ENCODE measurements around the gene HP. TPM values are rescaled to one million over a fixed set of nuclear protein-coding genes. Genes with fewer than 3 reads are reported as not detected.
A peak's percentile ranks its signal among the peaks of the same experiment; 100 is the strongest.

HP gene
- total RNA-seq, 6 experiments from 2014 or later = 42,048 to 58,242 (median 47,923) TPM

GRCh38 chr16:72018470-72018869 is 35.8 kb upstream of the HP start:
- 17% methylated on average over 4 of the region's 9 CpGs for WGBS (ENCODE audit: insufficient coverage, low coverage, low lambda C conversion rate, missing lambda C conversion rate)
- ATAC-seq = peak; percentile 1 to 25 (median 8)
- Histone ChIP-seq H3K36me3 (peaks cover 0 to 36% (median 18%) of the 10 kb centered on the region in 4 donors), H3K27ac (peak overlapping the region; percentile 58 to 90 (median 89)), H3K4me3 (peak overlapping the region in 2 of 3 donors; percentile 15 to 64), H3K27me3 (no peaks in the 10 kb centered on the region), H3K4me1 (peaks cover 0 to 49% (median 14%) of the 10 kb centered on the region in 4 donors), H3K9me3 (no peaks in the 10 kb centered on the region)
- DNase-seq = peak in 1 of 3 donors; percentile 75
- peak in 2 of 4 donors; percentile 10 to 22 for TF ChIP-seq CTCF (IDR thresholded peaks at IDR 0.05)
- no peak for TF ChIP-seq POLR2A (IDR thresholded peaks at IDR 0.05)
- intact Hi-C loops (cut with DNase I) = no loop called here

- Histone ChIP-seq H3K4me3 (no peak overlapping the region), H3K9me3 (no peaks in the 10 kb centered on the region), H3K36me3 (peaks cover 0 to 51% (median 23%) of the 10 kb centered on the region in 4 donors), H3K4me1 (peaks cover 0 to 70% (median 23%) of the 10 kb centered on the region in 4 donors), H3K27ac (peak overlapping the region in 2 of 3 donors; percentile 14 to 25), H3K27me3 (no peaks in the 10 kb centered on the region)
- TF ChIP-seq POLR2A (IDR thresholded peaks at IDR 0.05) (peak; percentile 13), CTCF (IDR thresholded peaks at IDR 0.05) (no peak)
- no peak for ATAC-seq
- intact Hi-C loops (cut with DNase I) = no loop called here
- 80% methylated on average over 1 of the region's 15 CpGs for WGBS (ENCODE audit: insufficient coverage, low coverage, low lambda C conversion rate, missing lambda C conversion rate)
- no peak for DNase-seq
Observed at GRCh38 chr16:72021043-72021442, 33.3 kb upstream of the HP start.

- no peak overlapping the region for H3K4me3 ChIP-seq
- ATAC-seq (no peak), DNase-seq (peak in 1 of 3 donors; percentile 39)
- H3K36me3 ChIP-seq = peaks cover 0 to 54% (median 23%) of the 10 kb centered on the region in 4 donors
- H3K9me3 ChIP-seq = no peaks in the 10 kb centered on the region
- intact Hi-C loops (cut with DNase I) = no loop called here
- TF ChIP-seq CTCF (IDR thresholded peaks at IDR 0.05) (no peak), POLR2A (IDR thresholded peaks at IDR 0.05) (no peak)
- peak overlapping the region in 2 of 3 donors; percentile 77 to 79 for H3K27ac ChIP-seq
- 84% methylated on average over 4 of the region's 13 CpGs for WGBS (ENCODE audit: insufficient coverage, low coverage, low lambda C conversion rate, missing lambda C conversion rate)
- peaks cover 0 to 78% (median 27%) of the 10 kb centered on the region in 4 donors for H3K4me1 ChIP-seq
- no peaks in the 10 kb centered on the region for H3K27me3 ChIP-seq
Observed at GRCh38 chr16:72022127-72022526, 32.2 kb upstream of the HP start.

- Histone ChIP-seq H3K9me3 (no peaks in the 10 kb centered on the region), H3K4me1 (peaks cover 0 to 77% (median 35%) of the 10 kb centered on the region in 4 donors), H3K27ac (peak overlapping the region; percentile 61 to 79 (median 77)), H3K4me3 (no peak overlapping the region), H3K36me3 (peaks cover 0 to 54% (median 23%) of the 10 kb centered on the region in 4 donors), H3K27me3 (no peaks in the 10 kb centered on the region)
- no peak for TF ChIP-seq CTCF (IDR thresholded peaks at IDR 0.05)
- peak; percentile 57 for TF ChIP-seq POLR2A (IDR thresholded peaks at IDR 0.05)
- intact Hi-C loops (cut with DNase I) = no loop called here
- peak; percentile 57 to 76 (median 64) for ATAC-seq
- WGBS (ENCODE audit: insufficient coverage, low coverage, low lambda C conversion rate, missing lambda C conversion rate) = 28% methylated on average over 7 of the region's 10 CpGs
- peak; percentile 75 to 83 (median 79) for DNase-seq
Observed at GRCh38 chr16:72023962-72024361, 30.3 kb upstream of the HP start.

Data from right lobe of liver (tissue), 6 donors.